Body of pancreas (tissue), 4 donors: ENCODE data around the gene MFRP. TPM values are rescaled to one million over a fixed set of nuclear protein-coding genes. Genes with fewer than 3 reads are reported as not detected.

Experiments
- ATAC-seq: fragments of 150-250 bp; one replicate; pipeline ENCODE4 v1.9.1; 2016
- DNase-seq, 4 donors: peaks; one replicate each; pipeline ENCODE4 v3.0.0-alpha.2; 2019
- H3K27ac ChIP-seq, 4 donors: fragments of 200-600 bp; sonication (generic); 1 replicate in 3 of 4; 2 replicates in 1 of 4; pipeline versions ENCODE4 v1.5.1 to v1.6.1; 2016 to 2019; ENCODE audit warnings: mild to moderate bottlenecking in 1 of 4, mixed read lengths in 1 of 4, moderate library complexity in 1 of 4
- H3K27me3 ChIP-seq, 2 donors: fragments of 200-600 bp; sonication (generic); one replicate each; pipeline ENCODE4 v1.6.0; 2016; ENCODE audit warnings: mild to moderate bottlenecking in 1 of 2
- H3K36me3 ChIP-seq, 2 donors: fragments of 200-600 bp; sonication (generic); replicated peaks in 1 of 2; 2 replicates each; pipeline ENCODE4 v1.5.1; 2016; ENCODE audit warnings: low read depth in 2 of 2; ENCODE audit not compliant: insufficient read depth in 1 of 2
- H3K4me1 ChIP-seq: fragments of 200-600 bp; sonication (generic); one replicate; pipeline ENCODE4 v1.6.0; 2016
- H3K4me3 ChIP-seq, 2 donors: fragments of 200-600 bp; sonication (generic); 1 replicate in 1 of 2; 2 replicates in 1 of 2; pipeline ENCODE4 v1.5.1; 2016 to 2019
- H3K9me3 ChIP-seq, 3 donors: fragments of 200-600 bp; sonication (generic); 1 replicate in 2 of 3; 2 replicates in 1 of 3; pipeline ENCODE4 v1.5.1; 2016
- CTCF ChIP-seq, 7 experiments: fragments of 450-650 bp in 4 of 7; fragments of 200-600 bp in 3 of 7; sonication (generic) in 3 of 7; IDR thresholded peaks; one replicate each; pipeline ENCODE4 v1.5.1; 2016 to 2019; ENCODE audit warnings: antibody characterized with exemption in 7 of 7
- POLR2A ChIP-seq, 3 donors: fragments of 450-650 bp; IDR thresholded peaks; one replicate each; pipeline ENCODE4 v1.6.1; 2016; ENCODE audit warnings: antibody characterized with exemption in 3 of 3, mild to moderate bottlenecking in 2 of 3
- WGBS, 2 donors: methylation state at CpG; one replicate each; pipeline ENCODE4 v1.1.5; 2017; 5-methylcytosine and 5-hydroxymethylcytosine counted together
- intact Hi-C: fragments of 100-400 bp; cut with DNase I; formaldehyde crosslinking; loops from one replicate; pipeline ENCODE4 v1.15.1; 2023
- total RNA-seq, 2 donors: library from RNA; depleted of rRNA; stranded (reverse); fragments of >200 nt; gene quantifications; one replicate each; pipeline ENCODE4 v1.1.0, GENCODE V29; 2016

Gene MFRP
- total RNA-seq, 2 donors from 2014 or later = 0.52 TPM; not detected in 1

DNA sequence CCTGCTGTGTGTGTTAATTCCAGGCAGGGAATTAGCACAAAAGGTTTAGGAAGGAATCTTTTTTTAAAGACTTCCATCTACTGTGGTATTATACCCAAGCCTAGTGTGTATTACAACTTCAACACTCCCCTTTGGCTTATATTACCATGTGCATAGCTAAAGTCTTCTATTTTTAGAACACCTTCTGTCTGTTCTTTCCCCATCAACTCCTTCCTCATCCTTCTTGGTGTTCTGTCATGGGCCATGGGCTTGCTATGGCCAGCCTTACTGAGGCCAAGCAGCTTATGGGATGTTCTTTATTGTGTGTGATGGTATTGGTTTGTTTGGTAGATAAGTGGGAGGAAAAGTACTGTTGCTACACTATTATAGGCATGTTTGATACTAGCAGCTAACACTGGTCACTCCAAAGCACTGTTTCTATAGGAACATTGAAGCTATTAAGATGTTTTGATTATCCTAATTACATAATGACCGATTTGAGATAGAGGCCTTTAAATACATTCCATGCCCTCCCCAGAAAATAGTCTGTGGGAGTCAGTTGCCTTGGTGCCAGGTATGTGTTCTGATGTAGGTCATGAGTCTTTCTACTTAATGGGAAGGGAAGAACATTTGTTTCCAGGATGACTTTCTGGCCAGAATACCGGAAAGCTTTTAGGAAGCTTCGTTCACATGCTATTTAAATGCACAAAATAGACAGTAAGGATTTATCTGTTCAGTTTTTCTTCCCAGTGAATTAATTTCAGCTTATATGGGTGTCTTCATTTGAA lies 46.1 kb downstream of the MFRP start:
- peaks cover 0 to 6% of the 10 kb centered on the region in 2 donors for H3K36me3 ChIP-seq
- DNase-seq (no peak), ATAC-seq (no peak)
- H3K27me3 ChIP-seq = no peaks in the 10 kb centered on the region
- intact Hi-C loops = no loop called here
- 77 to 81% methylated on average over 3 of the region's 3 CpGs for WGBS, 2 donors
- H3K9me3 ChIP-seq = no peaks in the 10 kb centered on the region
- TF ChIP-seq POLR2A (IDR thresholded peaks at IDR 0.05) (no peak), CTCF (IDR thresholded peaks at IDR 0.05) (no peak)
- no peak overlapping the region for H3K4me3 ChIP-seq
- no peak overlapping the region for H3K27ac ChIP-seq
- H3K4me1 ChIP-seq = peaks cover 7% of the 10 kb centered on the region

DNA sequence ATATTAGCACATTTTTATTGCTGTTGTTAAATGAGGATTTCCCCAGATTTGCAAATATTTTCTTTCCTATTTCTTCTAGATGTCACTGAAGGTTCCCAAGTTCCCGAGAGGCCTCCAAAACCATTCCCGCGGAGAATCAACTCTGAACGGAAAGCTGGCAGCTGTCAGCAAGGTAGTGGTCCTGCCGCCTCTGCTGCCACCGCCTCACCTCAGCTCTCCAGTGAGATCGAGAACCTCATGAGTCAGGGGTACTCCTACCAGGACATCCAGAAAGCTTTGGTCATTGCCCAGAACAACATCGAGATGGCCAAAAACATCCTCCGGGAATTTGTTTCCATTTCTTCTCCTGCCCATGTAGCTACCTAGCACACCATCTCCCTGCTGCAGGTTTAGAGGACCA lies 47.1 kb downstream of the MFRP start:
- Histone ChIP-seq H3K27ac (no peak overlapping the region), H3K27me3 (no peaks in the 10 kb centered on the region), H3K4me3 (no peak overlapping the region), H3K36me3 (peaks cover 0 to 6% of the 10 kb centered on the region in 2 donors), H3K4me1 (peaks cover 7% of the 10 kb centered on the region), H3K9me3 (no peaks in the 10 kb centered on the region)
- no peak for TF ChIP-seq CTCF (IDR thresholded peaks at IDR 0.05)
- TF ChIP-seq POLR2A (IDR thresholded peaks at IDR 0.05) = no peak
- intact Hi-C loops = no loop called here
- no peak for ATAC-seq
- 92 to 93% methylated on average over 9 of the region's 9 CpGs for WGBS, 2 donors
- no peak for DNase-seq

DNA sequence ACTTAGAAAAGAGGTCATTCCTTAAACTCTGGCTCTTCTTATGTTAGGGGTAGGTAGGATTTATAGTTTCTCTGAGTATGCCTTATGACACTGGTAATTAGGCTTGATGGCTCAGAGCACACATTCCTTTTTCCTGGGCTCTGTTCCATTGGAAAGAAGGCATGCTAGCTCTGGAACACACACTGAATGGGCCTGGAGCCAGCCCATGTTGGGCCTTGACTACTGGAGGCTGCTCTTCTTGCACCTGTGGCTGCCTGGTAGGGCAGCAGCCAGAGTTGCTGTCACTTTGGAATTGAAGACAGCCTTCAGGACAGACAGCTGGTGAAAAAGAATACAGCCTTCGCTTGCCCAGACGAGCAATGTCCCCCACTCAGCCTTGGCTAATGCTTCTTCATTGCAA lies 47.8 kb downstream of the MFRP start:
- ATAC-seq (peak; percentile 50), DNase-seq (peak in 3 of 4 donors; percentile 25 to 45 (median 40))
- Histone ChIP-seq H3K27me3 (no peaks in the 10 kb centered on the region), H3K27ac (peak overlapping the region in 2 of 4 donors; percentile 3 to 19), H3K4me1 (peaks cover 7% of the 10 kb centered on the region), H3K9me3 (no peaks in the 10 kb centered on the region), H3K36me3 (peaks cover 0 to 6% of the 10 kb centered on the region in 2 donors), H3K4me3 (no peak overlapping the region)
- TF ChIP-seq CTCF (IDR thresholded peaks at IDR 0.05) = no peak
- TF ChIP-seq POLR2A (IDR thresholded peaks at IDR 0.05) = no peak
- WGBS, 2 donors = 84 to 85% methylated on average over 2 of the region's 2 CpGs
- intact Hi-C loops = no loop called here

DNA sequence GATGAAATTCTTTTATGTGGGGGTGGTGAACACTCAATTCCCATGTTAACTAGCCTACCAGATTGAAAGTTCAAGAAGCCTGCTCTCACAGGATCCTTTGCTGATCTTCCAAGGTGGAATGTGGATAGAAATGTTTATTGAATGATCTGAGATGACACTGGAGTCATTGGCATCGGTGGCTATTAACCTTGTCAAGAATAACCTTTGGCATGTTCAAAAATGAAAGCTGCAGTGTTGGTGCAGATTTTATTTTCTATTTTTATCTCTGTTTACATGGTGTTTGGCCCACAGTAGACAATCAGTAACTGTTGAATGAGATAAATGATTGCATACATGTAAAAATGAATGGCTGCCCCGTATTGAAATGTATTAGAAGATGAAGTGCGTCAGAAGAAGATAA lies 48.6 kb downstream of the MFRP start:
- no peak overlapping the region for H3K4me3 ChIP-seq
- no peaks in the 10 kb centered on the region for H3K27me3 ChIP-seq
- DNase-seq = no peak
- H3K4me1 ChIP-seq = peaks cover 7% of the 10 kb centered on the region
- ATAC-seq = no peak
- 32 to 45% methylated on average over 3 of the region's 3 CpGs for WGBS, 2 donors
- TF ChIP-seq POLR2A (IDR thresholded peaks at IDR 0.05) = no peak
- no peak for TF ChIP-seq CTCF (IDR thresholded peaks at IDR 0.05)
- H3K9me3 ChIP-seq = no peaks in the 10 kb centered on the region
- H3K27ac ChIP-seq = peak overlapping the region in 2 of 4 donors; percentile 3 to 19
- intact Hi-C loops = no loop called here
- H3K36me3 ChIP-seq = peaks cover 0 to 6% of the 10 kb centered on the region in 2 donors

- no peak overlapping the region for H3K27ac ChIP-seq
- intact Hi-C loops = no loop called here
- H3K36me3 ChIP-seq = peaks cover 0 to 6% of the 10 kb centered on the region in 2 donors
- TF ChIP-seq POLR2A (IDR thresholded peaks at IDR 0.05) = no peak
- TF ChIP-seq CTCF (IDR thresholded peaks at IDR 0.05) = no peak
- peaks cover 7% of the 10 kb centered on the region for H3K4me1 ChIP-seq
- H3K27me3 ChIP-seq = no peaks in the 10 kb centered on the region
- 50 to 63% methylated on average over 3 of the region's 3 CpGs for WGBS, 2 donors
- H3K4me3 ChIP-seq = no peak overlapping the region
- H3K9me3 ChIP-seq = peaks cover 0 to 8% (median 0%) of the 10 kb centered on the region in 3 donors
- no peak for ATAC-seq
- DNase-seq = no peak
Measured at GRCh38 chr11:119295178-119295577, 51.3 kb downstream of the MFRP start.
